Psoas muscle (tissue), 8 donors: ENCODE measurements around the gene CHFR. TPM values are rescaled to one million over a fixed set of nuclear protein-coding genes. Genes with fewer than 3 reads are reported as not detected.

Source experiments
- ATAC-seq, 4 donors: fragments of 200-7000 bp; cut with Tn5 transposase; one replicate each; pipeline ENCODE4 v1.9.1; 2020; ENCODE audit warnings: moderate library complexity in 3 of 4, mild to moderate bottlenecking in 2 of 4
- DNase-seq, 2 donors: peaks; one replicate each; pipeline ENCODE4 v3.0.0-alpha.2; 2020
- H3K27ac ChIP-seq: fragments of 200-600 bp; one replicate; pipeline ENCODE4 v1.8.0; 2022
- H3K27me3 ChIP-seq, 3 donors: fragments of 200-600 bp in 1 of 3; one replicate each; pipeline versions ENCODE4 v1.6.1 to v1.8.0; 2013 to 2022; ENCODE audit warnings: low read length in 2 of 3, mild to moderate bottlenecking in 2 of 3, moderate library complexity in 1 of 3; ENCODE audit not compliant: insufficient read depth in 3 of 3
- H3K36me3 ChIP-seq, 2 donors: fragments of 200-600 bp in 1 of 2; one replicate each; pipeline versions ENCODE4 v1.6.1 to v1.8.0; 2013 to 2022; ENCODE audit warnings: low read depth in 1 of 2, mild to moderate bottlenecking in 1 of 2, moderate library complexity in 1 of 2; ENCODE audit not compliant: insufficient read depth in 1 of 2
- H3K4me1 ChIP-seq: fragments of 200-600 bp; one replicate; pipeline ENCODE4 v1.8.0; 2022
- H3K4me3 ChIP-seq: fragments of 200-600 bp; one replicate; pipeline ENCODE4 v1.8.0; 2022; ENCODE audit warnings: mild to moderate bottlenecking
- H3K9me3 ChIP-seq: fragments of 200-600 bp; one replicate; pipeline ENCODE4 v1.8.0; 2022
- CTCF ChIP-seq: fragments of 200-600 bp; IDR thresholded peaks from one replicate; pipeline ENCODE4 v1.8.0; 2022; ENCODE audit warnings: antibody characterized with exemption
- WGBS, 3 donors: extraction: QIAGEN DNeasy Blood & Tissue Kit; methylation state at CpG; one replicate each; pipeline versions ENCODE4 v1.1.6 to v1.1.7; 2013; 5-methylcytosine and 5-hydroxymethylcytosine counted together
- intact Hi-C, 2 donors: fragments of 100-400 bp; cut with DNase I; formaldehyde crosslinking; loops; one replicate each; pipeline versions ENCODE4 v1.11.0 to v1.14.2; 2022
- polyA plus RNA-seq, 3 donors: library from polyadenylated mRNA; stranded (reverse); fragments of 200-250 nt; gene quantifications; one replicate each; pipeline ENCODE4 v1.2.3, GENCODE V29; 2013
- total RNA-seq, 4 donors: library from RNA; stranded (reverse); fragmentation: NEBNext Ultra II Directional in 2 of 4; extraction: Animal tissue kit (Norgen Biotek cat#: 25700) in 2 of 4; gene quantifications; one replicate each; pipeline versions ENCODE4 v1.2.1 to v1.2.4, GENCODE V29; 2021 to 2023
- donor health status: healthy with polysubstance abuse.
- donor health status: DM: no; HTN: no; CAD: no; lungs with moderate emphysema.
- donor health status: Bipolar disorder and iron deficiency.
- donor health status: healthy.
- donor health status: DM: yes; HTN: yes; CAD: no.
- donor health status: DM: no; HTN: no; CAD: no.
- donor health status: DM: no; HTN: no; CAD: no.
- donor health status: DM: yes; HTN: yes; CAD: no.

The CHFR gene
- total and polyA plus RNA-seq, 7 donors = 7.0 to 15.0 (median 9.8) TPM

GRCh38 chr12:132840536-132840935 is 46.9 kb downstream of the CHFR start:
- no peak for DNase-seq
- no peak for ATAC-seq
- 89 to 95% (median 91%) methylated on average over 20 of the region's 20 CpGs for WGBS, 3 donors

GRCh38 chr12:132839558-132840235 is 47.7 kb downstream of the CHFR start:
- intact Hi-C loops = no loop called here
- no peak for ATAC-seq
- H3K27ac ChIP-seq = no peak overlapping the region
- no peaks in the 10 kb centered on the region for H3K9me3 ChIP-seq
- no peak for TF ChIP-seq CTCF
- H3K4me3 ChIP-seq = no peak overlapping the region
- no peak for DNase-seq
- peaks cover 0 to 46% of the 10 kb centered on the region in 2 donors for H3K36me3 ChIP-seq
- 90 to 93% (median 91%) methylated on average over 14 of the region's 14 CpGs for WGBS, 3 donors
- no peaks in the 10 kb centered on the region for H3K27me3 ChIP-seq
- no peaks in the 10 kb centered on the region for H3K4me1 ChIP-seq

More at GRCh38 chr12:132840536-132840935, 46.9 kb downstream of the CHFR start:
- no peak overlapping the region for H3K4me3 ChIP-seq
- no peak overlapping the region for H3K27ac ChIP-seq
- no peaks in the 10 kb centered on the region for H3K4me1 ChIP-seq
- H3K9me3 ChIP-seq = no peaks in the 10 kb centered on the region
- TF ChIP-seq CTCF = no peak
- intact Hi-C loops = no loop called here
- H3K36me3 ChIP-seq = peaks cover 0 to 51% of the 10 kb centered on the region in 2 donors
- no peaks in the 10 kb centered on the region for H3K27me3 ChIP-seq

GRCh38 chr12:132838410-132839080 is 48.9 kb downstream of the CHFR start:
- 75 to 76% (median 76%) methylated on average over 17 of the region's 17 CpGs for WGBS, 3 donors
- Histone ChIP-seq H3K9me3 (no peaks in the 10 kb centered on the region), H3K36me3 (peaks cover 0 to 39% of the 10 kb centered on the region in 2 donors), H3K4me3 (no peak overlapping the region), H3K27ac (no peak overlapping the region), H3K4me1 (no peaks in the 10 kb centered on the region), H3K27me3 (no peaks in the 10 kb centered on the region)
- intact Hi-C loops = no loop called here
- peak in 3 of 4 donors; percentile 11 to 28 (median 27) for ATAC-seq
- DNase-seq = no peak
- no peak for TF ChIP-seq CTCF

GRCh38 chr12:132837693-132838409 is 49.6 kb downstream of the CHFR start:
- ATAC-seq (peak in 3 of 4 donors; percentile 34 to 69 (median 45)), DNase-seq (peak; percentile 46 to 67)
- Histone ChIP-seq H3K4me1 (no peaks in the 10 kb centered on the region), H3K27me3 (no peaks in the 10 kb centered on the region), H3K4me3 (no peak overlapping the region), H3K27ac (no peak overlapping the region), H3K36me3 (peaks cover 0 to 32% of the 10 kb centered on the region in 2 donors), H3K9me3 (no peaks in the 10 kb centered on the region)
- intact Hi-C loops = no loop called here
- TF ChIP-seq CTCF = no peak
- WGBS, 3 donors = 55 to 59% (median 59%) methylated on average over 25 to 27 of the region's 27 CpGs
